GM12875 (cell line): ENCODE measurements around the gene THUMPD1.
"Not testable (repeated sequence)": the region's sequence is repeated elsewhere in the genome, so short reads cannot be mapped to it uniquely, and the experiment has no call there.

Experiments
- H3K4me3 ChIP-seq: one replicate; pipeline ENCODE4 v1.5.1; 2011; ENCODE audit warnings: low read depth, low read length, control low read depth
- CTCF ChIP-seq: IDR thresholded peaks from 2 replicates; pipeline ENCODE4 v1.5.1; 2011; ENCODE audit warnings: low read depth, mild to moderate bottlenecking, control low read depth, inconsistent platforms, low read length, moderate library complexity, borderline replicate concordance; ENCODE audit not compliant: insufficient read depth

THUMPD1 gene

GRCh38 chr16:20726661-20727060 lies 15.0 kb downstream of the THUMPD1 start:
- no peak for TF ChIP-seq CTCF
- no peak overlapping the region for H3K4me3 ChIP-seq

DNA sequence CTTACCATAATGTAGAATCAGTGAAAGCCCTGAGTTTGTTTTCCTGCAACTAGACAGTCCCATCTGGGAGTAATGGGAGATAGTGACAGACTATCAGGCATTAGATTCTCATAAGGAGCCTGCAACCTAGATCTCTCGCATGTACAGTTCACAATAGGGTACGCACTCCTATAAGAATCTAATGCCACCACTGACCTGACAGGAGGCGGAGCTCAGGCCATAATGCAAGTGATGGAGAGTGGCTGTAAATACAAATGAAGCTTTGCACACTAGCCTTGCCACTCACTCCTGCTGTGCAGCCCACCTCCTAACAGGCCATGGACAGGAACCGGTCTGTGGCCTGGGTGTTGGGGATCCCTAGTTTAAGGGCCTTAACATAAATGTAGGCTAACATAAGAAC lies 21.4 kb downstream of the THUMPD1 start:
- TF ChIP-seq CTCF = no peak
- no peak overlapping the region for H3K4me3 ChIP-seq

DNA sequence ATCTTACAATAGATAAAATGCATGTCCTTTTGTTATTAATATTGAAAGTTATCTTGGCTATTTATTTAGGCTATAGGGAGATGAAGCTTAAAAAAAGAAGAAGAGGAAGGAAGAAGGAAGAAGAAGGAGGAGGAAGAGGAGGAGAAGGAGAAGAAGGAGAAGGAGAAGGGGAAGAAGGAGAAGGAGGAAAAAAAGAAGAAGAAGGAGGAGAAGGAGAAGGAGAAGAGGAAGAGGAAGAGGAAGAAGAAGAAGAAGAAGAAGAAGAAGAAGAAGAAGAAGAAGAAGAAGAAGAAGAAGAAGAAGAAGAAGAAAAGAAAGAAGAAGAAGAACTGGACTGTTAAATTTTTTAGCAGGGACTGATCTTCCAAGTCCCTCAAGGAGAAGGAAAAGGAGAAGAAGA lies 23.9 kb downstream of the THUMPD1 start:
- not testable (repeated sequence) for H3K4me3 ChIP-seq

- no peak for TF ChIP-seq CTCF
Observed at GRCh38 chr16:20711277-20711911, 30.2 kb downstream of the THUMPD1 start.

DNA sequence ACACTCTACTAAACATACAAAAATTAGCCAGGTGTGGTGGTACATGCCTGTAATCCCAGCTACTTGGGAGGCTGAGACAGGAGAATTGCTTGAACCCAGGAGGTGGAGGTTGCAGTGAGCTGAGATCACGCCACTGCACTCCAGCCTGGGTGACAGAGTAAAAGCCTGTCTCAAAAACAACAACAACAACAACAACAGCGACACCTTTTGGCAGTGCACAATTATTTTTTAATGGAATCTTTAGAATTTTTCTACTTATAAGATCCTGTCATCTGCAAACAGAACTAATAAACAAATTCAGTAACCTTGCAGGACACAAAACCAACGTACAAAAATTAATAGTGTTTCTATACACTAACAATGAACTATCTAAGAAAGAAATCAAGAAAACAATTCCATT lies 33.5 kb downstream of the THUMPD1 start:
- peak; percentile 39; the same call in 1 of the 2 replicates for TF ChIP-seq CTCF
- not testable (repeated sequence) for H3K4me3 ChIP-seq

More at GRCh38 chr16:20711277-20711911, 30.2 kb downstream of the THUMPD1 start:
- no peak overlapping the region for H3K4me3 ChIP-seq

- no peak overlapping the region for H3K4me3 ChIP-seq
- TF ChIP-seq CTCF = no peak
Observed at GRCh38 chr16:20707461-20707860, 34.2 kb downstream of the THUMPD1 start.

- H3K4me3 ChIP-seq = not testable (repeated sequence)
Observed at GRCh38 chr16:20705972-20706371, 35.6 kb downstream of the THUMPD1 start.

GRCh38 chr16:20704281-20704680 lies 37.3 kb downstream of the THUMPD1 start:
- TF ChIP-seq CTCF = no peak

GRCh38 chr16:20701692-20702091 lies 39.9 kb downstream of the THUMPD1 start:
- H3K4me3 ChIP-seq = not testable (repeated sequence)

More at GRCh38 chr16:20704281-20704680, 37.3 kb downstream of the THUMPD1 start:
- H3K4me3 ChIP-seq = no peak overlapping the region
